ENCODE measurements around the gene MOB3B.

- no peak for TF ChIP-seq SCRT2 (tag by site-specific recombination; IDR thresholded peaks at IDR 0.05)
- no peak for TF ChIP-seq ZBTB7A (tag by site-specific recombination; IDR thresholded peaks at IDR 0.05; ENCODE audit: low read depth)
- no peak for TF ChIP-seq ZNF707 (tag by site-specific recombination; IDR thresholded peaks at IDR 0.05)
- no peak for TF ChIP-seq KLF10 (tag by site-specific recombination; IDR thresholded peaks at IDR 0.05)
- no peak for TF ChIP-seq ZNF324 (tag by site-specific recombination; IDR thresholded peaks at IDR 0.05)
- TF ChIP-seq, protein P1, sequence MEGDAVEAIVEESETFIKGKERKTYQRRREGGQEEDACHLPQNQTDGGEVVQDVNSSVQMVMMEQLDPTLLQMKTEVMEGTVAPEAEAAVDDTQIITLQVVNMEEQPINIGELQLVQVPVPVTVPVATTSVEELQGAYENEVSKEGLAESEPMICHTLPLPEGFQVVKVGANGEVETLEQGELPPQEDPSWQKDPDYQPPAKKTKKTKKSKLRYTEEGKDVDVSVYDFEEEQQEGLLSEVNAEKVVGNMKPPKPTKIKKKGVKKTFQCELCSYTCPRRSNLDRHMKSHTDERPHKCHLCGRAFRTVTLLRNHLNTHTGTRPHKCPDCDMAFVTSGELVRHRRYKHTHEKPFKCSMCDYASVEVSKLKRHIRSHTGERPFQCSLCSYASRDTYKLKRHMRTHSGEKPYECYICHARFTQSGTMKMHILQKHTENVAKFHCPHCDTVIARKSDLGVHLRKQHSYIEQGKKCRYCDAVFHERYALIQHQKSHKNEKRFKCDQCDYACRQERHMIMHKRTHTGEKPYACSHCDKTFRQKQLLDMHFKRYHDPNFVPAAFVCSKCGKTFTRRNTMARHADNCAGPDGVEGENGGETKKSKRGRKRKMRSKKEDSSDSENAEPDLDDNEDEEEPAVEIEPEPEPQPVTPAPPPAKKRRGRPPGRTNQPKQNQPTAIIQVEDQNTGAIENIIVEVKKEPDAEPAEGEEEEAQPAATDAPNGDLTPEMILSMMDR (tag by site-specific recombination; IDR thresholded peaks at IDR 0.05): no peak
- TF ChIP-seq, protein P2, sequence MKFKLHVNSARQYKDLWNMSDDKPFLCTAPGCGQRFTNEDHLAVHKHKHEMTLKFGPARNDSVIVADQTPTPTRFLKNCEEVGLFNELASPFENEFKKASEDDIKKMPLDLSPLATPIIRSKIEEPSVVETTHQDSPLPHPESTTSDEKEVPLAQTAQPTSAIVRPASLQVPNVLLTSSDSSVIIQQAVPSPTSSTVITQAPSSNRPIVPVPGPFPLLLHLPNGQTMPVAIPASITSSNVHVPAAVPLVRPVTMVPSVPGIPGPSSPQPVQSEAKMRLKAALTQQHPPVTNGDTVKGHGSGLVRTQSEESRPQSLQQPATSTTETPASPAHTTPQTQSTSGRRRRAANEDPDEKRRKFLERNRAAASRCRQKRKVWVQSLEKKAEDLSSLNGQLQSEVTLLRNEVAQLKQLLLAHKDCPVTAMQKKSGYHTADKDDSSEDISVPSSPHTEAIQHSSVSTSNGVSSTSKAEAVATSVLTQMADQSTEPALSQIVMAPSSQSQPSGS (tag by site-specific recombination; IDR thresholded peaks at IDR 0.05; ENCODE audit: low read depth): no peak
- TF ChIP-seq, protein P3, sequence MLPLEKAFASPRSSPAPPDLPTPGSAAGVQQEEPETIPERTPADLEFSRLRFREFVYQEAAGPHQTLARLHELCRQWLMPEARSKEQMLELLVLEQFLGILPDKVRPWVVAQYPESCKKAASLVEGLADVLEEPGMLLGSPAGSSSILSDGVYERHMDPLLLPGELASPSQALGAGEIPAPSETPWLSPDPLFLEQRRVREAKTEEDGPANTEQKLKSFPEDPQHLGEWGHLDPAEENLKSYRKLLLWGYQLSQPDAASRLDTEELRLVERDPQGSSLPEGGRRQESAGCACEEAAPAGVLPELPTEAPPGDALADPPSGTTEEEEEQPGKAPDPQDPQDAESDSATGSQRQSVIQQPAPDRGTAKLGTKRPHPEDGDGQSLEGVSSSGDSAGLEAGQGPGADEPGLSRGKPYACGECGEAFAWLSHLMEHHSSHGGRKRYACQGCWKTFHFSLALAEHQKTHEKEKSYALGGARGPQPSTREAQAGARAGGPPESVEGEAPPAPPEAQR (tag by site-specific recombination; IDR thresholded peaks at IDR 0.05): no peak
- TF ChIP-seq, protein P4, sequence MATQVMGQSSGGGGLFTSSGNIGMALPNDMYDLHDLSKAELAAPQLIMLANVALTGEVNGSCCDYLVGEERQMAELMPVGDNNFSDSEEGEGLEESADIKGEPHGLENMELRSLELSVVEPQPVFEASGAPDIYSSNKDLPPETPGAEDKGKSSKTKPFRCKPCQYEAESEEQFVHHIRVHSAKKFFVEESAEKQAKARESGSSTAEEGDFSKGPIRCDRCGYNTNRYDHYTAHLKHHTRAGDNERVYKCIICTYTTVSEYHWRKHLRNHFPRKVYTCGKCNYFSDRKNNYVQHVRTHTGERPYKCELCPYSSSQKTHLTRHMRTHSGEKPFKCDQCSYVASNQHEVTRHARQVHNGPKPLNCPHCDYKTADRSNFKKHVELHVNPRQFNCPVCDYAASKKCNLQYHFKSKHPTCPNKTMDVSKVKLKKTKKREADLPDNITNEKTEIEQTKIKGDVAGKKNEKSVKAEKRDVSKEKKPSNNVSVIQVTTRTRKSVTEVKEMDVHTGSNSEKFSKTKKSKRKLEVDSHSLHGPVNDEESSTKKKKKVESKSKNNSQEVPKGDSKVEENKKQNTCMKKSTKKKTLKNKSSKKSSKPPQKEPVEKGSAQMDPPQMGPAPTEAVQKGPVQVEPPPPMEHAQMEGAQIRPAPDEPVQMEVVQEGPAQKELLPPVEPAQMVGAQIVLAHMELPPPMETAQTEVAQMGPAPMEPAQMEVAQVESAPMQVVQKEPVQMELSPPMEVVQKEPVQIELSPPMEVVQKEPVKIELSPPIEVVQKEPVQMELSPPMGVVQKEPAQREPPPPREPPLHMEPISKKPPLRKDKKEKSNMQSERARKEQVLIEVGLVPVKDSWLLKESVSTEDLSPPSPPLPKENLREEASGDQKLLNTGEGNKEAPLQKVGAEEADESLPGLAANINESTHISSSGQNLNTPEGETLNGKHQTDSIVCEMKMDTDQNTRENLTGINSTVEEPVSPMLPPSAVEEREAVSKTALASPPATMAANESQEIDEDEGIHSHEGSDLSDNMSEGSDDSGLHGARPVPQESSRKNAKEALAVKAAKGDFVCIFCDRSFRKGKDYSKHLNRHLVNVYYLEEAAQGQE (tag by site-specific recombination; IDR thresholded peaks at IDR 0.05): no peak
- no peak for TF ChIP-seq MEIS1 (CRISPR knock-in tag; IDR thresholded peaks at IDR 0.05; ENCODE audit: borderline replicate concordance)
Observed at GRCh38 chr9:27369591-27369990, 160.0 kb downstream of the MOB3B start.

Data from HEK293 (cell line).